PC-3 (cell line): ENCODE data around the gene PRSS27.

Experiments
- CTCF ChIP-seq: fragments of 300-600 bp; sonication (generic); conservative IDR thresholded peaks from 2 replicates; pipeline ENCODE4 v1.5.1; 2017; ENCODE audit warnings: antibody characterized with exemption, low read depth, mild to moderate bottlenecking, low read length
- EZH2 ChIP-seq: fragments of 300-600 bp; sonication (generic); IDR thresholded peaks from one replicate; pipeline ENCODE4 v1.6.1; 2017; ENCODE audit warnings: antibody characterized with exemption, mild to moderate bottlenecking, low read length; ENCODE audit not compliant: unreplicated experiment

GRCh38 chr16:2692251-2692947 lies 27.6 kb downstream of the PRSS27 start:
- TF ChIP-seq EZH2 (no peak), CTCF (no peak)
